HG03103 (cell line): ENCODE data around the gene ICAM4.

ENCODE experiments used
- ATAC-seq: cut with Tn5 transposase; IDR thresholded peaks from one replicate; pipeline ENCODE4 v1.9.1; 2021; ENCODE audit warnings: low read depth; ENCODE audit not compliant: unreplicated experiment

Gene ICAM4

DNA sequence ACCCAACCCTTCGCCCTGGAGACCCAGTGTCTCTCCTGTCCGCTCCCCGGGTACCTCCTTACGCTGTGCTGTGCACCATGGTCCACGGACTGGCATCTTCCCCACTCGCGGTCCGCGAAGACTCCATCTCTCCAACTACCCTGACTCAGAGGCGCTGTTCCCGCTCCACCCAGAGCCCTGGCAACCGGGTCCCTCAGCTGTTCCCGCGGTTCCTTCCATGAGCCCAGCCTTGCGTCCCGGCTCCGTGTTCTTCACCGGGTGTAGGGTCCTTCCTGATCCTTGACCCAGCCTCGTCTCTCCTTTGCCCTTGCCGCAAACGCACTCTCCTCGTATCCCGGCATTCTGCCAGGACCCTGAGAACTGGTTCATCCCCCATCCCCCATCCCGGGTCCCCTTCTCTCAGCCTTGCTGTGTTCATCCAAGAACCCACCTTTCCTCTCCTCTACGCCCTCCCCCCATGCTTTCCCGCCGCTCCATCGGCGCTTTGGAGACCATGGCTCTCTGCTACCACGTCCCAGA, 3.7 kb downstream of the ICAM4 start:
- ATAC-seq, result no peak

DNA sequence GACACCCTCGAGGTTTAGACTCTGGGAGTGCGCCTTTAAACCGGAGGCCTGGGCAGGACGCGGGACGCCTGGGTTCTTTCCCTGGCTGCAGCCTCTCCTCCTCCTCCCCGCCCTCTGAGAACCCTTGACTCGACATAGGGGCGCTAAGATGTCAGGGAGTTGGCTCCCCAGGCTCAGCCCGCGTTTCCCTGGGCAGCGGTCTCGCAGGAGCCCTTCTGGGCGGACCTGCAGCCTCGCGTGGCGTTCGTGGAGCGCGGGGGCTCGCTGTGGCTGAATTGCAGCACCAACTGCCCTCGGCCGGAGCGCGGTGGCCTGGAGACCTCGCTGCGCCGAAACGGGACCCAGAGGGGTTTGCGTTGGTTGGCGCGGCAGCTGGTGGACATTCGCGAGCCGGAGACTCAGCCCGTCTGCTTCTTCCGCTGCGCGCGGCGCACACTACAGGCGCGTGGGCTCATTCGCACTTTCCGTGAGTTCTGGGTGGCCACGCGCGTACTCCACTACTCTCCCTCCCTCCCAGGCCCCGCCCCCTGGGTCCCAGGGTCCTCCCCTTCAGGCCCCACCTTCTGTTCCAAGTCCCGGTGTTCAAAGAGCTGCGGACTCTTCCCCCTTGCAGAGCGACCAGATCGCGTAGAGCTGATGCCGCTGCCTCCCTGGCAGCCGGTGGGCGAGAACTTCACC, 4.3 kb downstream of the ICAM4 start:
- ATAC-seq, result no peak

DNA sequence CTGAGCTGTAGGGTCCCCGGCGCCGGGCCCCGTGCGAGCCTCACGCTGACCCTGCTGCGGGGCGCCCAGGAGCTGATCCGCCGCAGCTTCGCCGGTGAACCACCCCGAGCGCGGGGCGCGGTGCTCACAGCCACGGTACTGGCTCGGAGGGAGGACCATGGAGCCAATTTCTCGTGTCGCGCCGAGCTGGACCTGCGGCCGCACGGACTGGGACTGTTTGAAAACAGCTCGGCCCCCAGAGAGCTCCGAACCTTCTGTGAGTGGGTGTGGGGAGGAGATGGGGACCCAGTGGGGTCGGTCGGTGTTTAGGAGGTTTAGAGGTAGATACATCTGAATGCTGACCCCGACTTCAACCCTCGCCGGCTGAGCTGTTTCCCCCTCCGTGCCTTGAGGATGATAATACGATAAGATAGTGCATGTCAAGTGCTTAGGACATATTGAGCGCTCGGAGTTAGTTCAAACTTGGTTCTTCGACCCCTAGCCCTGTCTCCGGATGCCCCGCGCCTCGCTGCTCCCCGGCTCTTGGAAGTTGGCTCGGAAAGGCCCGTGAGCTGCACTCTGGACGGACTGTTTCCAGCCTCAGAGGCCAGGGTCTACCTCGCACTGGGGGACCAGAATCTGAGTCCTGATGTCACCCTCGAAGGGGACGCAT, 4.9 kb downstream of the ICAM4 start:
- ATAC-seq, result no peak

DNA sequence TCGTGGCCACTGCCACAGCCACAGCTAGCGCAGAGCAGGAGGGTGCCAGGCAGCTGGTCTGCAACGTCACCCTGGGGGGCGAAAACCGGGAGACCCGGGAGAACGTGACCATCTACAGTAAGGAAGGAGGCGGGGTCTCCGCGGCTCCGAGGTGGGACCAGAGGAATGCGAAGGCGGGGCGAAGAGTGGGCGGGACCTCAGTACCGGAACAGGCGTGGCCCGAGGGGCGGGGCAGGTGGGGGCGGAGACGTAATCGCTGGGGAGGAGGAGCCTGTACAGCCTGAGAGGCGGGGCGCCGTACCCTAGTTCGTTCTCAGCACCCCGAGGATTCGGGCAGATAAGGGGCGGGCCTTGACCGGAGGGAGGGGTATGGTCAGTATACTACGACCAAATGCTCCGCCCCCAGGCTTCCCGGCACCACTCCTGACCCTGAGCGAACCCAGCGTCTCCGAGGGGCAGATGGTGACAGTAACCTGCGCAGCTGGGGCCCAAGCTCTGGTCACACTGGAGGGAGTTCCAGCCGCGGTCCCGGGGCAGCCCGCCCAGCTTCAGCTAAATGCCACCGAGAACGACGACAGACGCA, 5.5 kb downstream of the ICAM4 start:
- ATAC-seq, result no peak

DNA sequence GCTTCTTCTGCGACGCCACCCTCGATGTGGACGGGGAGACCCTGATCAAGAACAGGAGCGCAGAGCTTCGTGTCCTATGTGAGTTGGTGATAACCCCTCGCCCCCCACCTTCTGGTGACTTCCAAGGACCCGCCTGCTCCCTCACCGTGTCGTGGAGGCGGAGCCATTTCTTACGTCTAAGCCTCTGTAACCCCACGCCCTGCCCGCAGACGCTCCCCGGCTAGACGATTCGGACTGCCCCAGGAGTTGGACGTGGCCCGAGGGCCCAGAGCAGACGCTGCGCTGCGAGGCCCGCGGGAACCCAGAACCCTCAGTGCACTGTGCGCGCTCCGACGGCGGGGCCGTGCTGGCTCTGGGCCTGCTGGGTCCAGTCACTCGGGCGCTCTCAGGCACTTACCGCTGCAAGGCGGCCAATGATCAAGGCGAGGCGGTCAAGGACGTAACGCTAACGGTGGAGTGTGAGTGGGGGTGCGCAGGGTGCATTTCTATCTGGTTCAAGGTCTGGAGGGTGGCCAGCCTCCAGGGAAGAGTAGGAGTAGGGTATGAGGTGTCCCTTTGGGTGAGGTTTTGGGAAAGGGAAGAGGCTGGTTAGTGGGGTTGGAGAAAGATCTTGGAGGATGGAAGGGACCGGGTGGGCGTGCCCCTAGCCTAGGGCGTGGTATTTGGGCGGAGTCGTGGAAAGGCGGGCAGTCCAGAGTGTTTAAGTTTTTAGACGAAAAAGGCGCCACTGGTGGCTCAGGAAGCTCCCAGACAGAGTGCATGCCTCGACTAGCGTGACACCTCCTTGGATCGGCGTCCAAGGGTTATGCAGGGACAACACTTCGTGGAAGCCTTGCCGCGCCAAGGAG, 6.3 kb downstream of the ICAM4 start:
- ATAC-seq, result no peak

DNA sequence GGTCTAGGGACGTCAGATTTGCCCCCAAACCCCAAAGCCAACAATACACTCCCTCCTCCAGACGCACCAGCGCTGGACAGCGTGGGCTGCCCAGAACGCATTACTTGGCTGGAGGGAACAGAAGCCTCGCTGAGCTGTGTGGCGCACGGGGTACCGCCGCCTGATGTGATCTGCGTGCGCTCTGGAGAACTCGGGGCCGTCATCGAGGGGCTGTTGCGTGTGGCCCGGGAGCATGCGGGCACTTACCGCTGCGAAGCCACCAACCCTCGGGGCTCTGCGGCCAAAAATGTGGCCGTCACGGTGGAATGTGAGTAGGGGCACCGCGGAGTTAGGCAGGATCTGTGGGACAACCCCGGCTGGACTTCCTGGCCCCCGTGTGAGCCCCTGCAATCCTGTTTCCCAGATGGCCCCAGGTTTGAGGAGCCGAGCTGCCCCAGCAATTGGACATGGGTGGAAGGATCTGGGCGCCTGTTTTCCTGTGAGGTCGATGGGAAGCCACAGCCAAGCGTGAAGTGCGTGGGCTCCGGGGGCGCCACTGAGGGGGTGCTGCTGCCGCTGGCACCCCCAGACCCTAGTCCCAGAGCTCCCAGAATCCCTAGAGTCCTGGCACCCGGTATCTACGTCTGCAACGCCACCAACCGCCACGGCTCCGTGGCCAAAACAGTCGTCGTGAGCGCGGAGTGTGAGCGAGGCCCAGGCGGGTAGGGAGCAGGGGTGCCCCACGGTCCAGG, 7.0 kb downstream of the ICAM4 start:
- ATAC-seq, result no peak

DNA sequence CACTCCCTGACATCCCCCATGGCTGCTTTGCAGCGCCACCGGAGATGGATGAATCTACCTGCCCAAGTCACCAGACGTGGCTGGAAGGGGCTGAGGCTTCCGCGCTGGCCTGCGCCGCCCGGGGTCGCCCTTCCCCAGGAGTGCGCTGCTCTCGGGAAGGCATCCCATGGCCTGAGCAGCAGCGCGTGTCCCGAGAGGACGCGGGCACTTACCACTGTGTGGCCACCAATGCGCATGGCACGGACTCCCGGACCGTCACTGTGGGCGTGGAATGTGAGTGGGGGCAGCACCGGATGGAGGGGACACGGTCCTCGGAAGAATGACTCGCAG, 7.6 kb downstream of the ICAM4 start:
- no peak for ATAC-seq

DNA sequence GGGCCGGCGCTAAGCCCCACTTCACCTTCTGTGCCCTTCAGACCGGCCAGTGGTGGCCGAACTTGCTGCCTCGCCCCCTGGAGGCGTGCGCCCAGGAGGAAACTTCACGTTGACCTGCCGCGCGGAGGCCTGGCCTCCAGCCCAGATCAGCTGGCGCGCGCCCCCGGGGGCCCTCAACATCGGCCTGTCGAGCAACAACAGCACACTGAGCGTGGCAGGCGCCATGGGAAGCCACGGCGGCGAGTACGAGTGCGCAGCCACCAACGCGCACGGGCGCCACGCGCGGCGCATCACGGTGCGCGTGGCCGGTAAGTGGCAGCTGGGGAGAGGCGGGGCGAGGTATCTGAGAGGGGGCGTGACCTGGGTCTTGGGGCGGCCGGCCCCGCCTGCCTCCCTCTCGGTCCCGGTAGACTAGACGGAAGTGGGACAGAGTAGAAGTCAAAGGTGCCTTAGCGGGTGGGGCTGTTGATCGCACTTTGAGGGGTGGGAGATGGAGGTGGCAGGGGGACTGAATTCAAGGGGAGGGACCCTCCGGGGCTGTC, 8.6 kb downstream of the ICAM4 start:
- ATAC-seq, result no peak

DNA sequence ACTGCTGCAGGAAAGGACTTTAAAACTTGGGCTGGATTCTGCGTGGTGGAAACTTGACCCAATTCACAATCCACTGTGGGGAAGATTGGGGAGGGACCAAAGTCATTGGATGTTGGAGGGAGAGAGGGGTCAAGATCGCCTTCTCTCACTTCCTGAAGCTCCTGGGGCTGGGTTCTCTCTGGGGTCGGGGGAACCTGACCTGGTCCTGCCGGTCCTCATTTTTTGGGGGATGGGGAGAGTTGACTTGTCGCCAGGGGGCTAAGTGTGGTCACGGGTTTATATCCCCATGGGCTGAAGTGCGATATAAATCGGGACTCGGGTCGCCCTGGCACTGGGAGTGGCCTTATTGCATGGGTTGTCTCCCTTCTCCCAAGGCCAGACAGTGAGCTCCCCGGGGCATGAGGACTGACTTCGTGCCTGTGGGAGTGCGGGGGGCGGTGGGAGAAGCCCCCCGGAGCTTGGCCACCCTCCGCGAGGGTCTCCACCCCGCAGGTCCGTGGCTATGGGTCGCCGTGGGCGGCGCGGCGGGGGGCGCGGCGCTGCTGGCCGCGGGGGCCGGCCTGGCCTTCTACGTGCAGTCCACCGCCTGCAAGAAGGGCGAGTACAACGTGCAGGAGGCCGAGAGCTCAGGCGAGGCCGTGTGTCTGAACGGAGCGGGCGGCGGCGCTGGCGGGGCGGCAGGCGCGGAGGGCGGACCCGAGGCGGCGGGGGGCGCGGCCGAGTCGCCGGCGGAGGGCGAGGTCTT, 9.3 kb downstream of the ICAM4 start:
- ATAC-seq, result no peak

DNA sequence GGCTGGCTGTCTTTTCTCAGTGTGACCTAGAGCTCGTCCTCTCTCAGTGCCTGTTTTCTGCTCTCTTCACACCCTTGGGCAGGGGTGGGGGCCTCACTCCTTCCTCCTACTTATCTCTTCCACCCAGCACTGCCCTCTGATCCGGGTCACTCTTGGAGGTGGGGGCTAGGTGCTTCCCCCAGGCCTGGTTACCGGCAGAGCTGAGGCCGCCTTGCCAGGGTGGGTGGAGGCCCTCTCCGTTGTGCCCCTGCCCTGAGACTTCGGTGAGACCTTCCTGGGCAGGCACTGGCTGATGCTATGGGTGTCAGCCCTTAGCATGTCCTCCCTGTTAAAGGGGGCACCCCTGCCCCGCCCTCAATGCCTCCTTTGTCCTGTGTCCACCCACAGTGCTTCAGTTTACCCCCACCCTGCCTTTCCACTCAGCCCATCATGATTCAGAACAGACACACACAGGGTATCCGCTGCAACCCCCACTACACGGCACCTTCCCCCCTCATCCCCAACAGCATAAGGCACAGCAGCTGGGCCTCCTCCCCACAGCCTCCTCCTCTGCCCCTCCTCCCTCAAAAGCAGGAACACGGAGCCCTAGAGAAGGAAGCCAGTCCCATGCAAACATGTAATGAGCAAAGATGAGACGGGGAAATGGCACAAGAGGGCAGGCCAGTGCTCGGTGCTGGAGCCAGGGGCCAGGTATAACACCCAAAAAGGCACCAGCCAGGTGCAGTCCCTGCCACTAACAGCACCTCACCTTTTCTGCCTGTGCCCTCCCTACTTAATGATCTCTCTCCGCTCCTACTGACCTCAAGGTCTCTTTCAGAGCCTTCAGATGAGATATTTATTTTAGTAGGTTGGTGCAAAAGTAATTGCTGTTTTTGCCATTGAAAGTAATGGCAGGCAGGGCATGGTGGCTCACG, 13.0 kb downstream of the ICAM4 start:
- no peak for ATAC-seq

DNA sequence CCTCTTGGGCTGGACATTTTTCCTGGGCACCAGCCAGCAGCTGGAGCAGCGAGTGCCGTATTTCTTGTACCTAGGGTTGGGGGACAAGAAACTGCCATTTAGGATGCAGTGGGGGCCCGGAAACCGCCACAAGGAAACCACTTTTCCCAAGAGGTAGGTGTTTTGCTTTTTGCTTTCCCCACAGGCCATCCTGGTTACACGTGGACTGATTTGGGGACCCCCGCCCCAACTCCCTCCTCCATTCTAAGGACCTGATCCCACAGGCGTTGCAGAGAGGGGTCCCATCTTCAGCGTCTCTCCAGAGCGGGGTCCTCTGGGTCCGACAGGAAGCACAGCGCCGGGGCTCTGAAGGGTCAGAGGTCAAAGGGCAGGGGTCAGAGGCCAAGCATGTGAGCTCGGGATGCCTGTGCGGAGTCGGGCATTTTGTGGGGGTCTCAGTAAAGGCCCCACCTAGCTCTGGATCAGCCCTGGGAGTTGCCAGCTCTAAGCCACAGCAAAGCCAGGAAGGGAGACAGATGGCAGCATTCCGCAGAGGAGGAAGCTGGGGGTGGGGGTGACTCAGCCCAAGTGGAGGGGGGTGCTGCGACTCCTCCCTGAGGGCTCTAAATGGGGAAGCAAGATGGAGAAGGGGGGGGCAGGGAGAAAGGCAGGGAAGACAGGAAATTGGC, 18.5 kb downstream of the ICAM4 start:
- ATAC-seq, result no peak

DNA sequence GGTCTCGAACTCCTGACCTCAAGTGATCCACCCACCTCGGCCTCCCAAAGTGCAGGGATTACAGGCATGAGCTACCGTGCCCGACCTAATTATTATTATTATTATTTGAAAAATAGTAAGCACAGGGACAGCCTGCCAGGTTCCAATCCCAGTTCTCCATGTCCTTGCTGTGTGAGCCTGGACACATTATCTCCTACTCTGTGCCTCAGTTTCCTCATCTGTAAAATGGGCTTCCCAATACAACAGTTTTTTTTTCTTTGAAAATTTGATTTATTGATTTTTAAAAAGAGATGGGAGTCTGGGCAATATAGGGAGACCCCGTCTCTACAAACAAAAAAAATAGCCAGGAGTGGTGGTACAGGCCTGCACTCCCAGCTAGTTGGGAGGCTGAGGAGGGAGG, 19.6 kb downstream of the ICAM4 start:
- no peak for ATAC-seq

DNA sequence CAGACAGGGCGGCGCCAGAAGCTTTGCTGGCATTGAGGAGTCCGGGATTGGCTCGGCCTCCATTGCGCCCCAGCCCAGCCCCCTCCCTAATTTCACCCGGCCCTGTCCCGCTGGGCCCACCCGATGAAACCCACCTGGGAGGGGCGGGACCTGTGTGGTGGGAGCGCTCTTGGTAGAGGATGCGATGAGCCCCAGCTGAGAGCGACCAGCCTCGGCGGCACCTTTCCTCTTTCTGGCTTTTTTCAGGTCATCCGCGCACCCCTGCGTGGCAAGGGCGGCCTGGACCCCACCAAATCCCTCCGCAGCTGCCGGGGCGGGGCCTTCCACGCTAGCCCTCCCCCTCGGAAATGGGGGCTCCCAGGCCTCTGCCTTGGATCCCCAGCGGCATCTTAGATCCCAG, 22.7 kb downstream of the ICAM4 start, which contains the start of gene ZGLP1:
TSS of gene ZGLP1 (minus strand) at position 393 of the 400 bp plus-strand sequence.
- ATAC-seq, result no peak

DNA sequence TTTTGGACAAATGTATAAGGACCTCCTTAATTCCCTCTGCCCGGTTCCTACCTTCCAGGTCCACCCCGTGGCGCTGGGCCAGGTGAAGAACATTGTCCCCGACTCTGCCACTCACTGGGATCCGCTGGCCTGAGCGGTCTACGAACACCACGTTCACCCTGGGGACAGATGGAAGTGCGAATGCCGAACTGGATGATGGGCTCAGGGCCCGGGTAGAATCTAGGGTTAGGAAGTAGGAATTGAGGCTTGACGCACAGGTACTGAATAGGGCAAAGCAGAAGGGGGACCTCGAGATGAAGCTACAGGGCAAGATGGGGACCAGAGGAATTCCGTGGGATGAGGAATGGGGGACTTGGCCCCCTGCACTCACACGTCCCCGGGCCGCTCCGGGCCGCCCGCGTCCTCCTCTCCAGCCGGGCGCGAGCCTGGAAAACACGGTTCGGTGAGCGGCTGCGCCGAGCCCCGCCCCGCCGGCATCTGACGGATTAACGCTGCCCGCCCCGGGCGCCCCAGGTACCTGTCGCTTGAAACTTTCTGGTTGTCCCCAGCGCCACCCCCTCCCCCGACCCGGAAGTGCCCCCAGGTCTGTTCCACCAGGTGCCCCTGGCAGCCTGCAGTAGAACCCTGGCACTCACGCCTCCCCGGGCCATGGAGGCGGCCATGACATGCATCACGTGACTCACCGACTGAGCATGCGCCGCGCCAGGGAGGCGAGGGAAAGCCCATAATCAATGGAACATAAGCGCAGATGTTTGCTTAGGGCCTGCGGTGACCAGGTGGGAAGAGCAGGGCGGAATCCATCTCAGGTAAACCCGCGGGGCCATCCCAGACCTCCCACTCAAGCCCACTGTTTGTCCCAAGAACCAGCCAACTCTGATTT, 28.8 kb downstream of the ICAM4 start, which contains the start of gene FDX2:
TSS of gene FDX2 (minus strand) at position 681 of the 880 bp plus-strand sequence. CDS start at position 662, 19 bp downstream.
- no peak for ATAC-seq

DNA sequence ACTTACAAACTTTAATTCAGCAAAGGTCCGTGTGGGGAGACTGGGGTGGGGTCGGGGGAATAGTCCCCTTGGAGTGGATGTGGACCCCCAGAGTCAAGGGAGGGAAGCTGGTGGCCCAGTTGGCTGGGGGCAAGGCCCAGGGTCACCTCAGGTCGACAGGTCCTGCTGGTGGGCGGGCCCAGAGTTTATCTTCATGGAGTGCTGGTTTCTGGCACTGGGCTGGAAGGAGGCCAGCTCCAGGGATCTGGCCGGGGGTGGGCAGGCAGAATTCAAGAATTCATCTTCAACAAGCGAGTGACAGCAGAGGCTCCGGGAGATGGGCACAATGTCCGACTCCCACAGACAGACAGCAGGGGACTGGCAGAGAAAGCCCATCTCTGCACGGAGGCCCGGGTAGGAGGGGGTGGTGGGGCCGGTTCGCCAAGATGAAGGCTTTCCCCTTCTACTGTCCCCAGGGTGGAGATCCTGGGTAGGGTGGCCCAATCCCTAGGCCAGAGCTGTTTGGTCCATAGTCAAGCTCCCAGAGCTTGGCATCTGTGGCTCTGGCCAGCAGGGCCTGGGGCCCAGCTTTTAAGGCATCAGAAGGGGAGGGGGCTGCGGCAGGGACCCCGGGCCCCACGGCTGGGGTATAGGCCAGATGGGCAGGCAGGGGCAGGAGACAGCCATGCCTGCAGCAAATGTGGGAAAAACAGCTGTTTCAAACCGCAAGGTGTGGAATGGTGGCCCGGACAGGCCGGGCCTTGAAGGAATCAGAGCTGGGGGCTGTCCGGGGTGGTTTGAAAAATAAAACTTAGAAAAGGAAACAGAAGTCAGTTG, 29.7 kb downstream of the ICAM4 start:
- no peak for ATAC-seq
